HEK293 (cell line): ENCODE measurements around the gene ELOVL4.
A peak's percentile ranks its signal among the peaks of the same experiment; 100 is the strongest.

ENCODE experiments used
- CTCF ChIA-PET: fragments of 350-600 bp; formaldehyde crosslinking; extraction: SDS; loops from one replicate; lab custom pipeline; 2021; ENCODE audit warnings: antibody characterized with exemption; lab: Yijun Ruan, JAX
- POLR2A ChIA-PET: fragments of 300-600 bp; formaldehyde crosslinking; extraction: SDS; loops from one replicate; lab custom pipeline; 2020; ENCODE audit warnings: antibody characterized with exemption, inconsistent platforms; lab: Yijun Ruan, JAX
- H3K27ac ChIP-seq: fragments of 200-500 bp; sonication (Bioruptor generic); 2 replicates; pipeline ENCODE4 v1.5.1; 2014; ENCODE audit warnings: low read depth, low read length, control low read depth, inconsistent platforms; ENCODE audit errors: extremely low read depth
- H3K36me3 ChIP-seq, 2 experiments: fragments of 200-500 bp in 1 of 2; sonication (Bioruptor generic) in 1 of 2; 1 replicate in 1 of 2; 2 replicates in 1 of 2; pipeline ENCODE4 v1.5.1; 2014 to 2017; ENCODE audit warnings: inconsistent platforms in 2 of 2, low read length in 2 of 2; ENCODE audit not compliant: control insufficient read depth in 2 of 2, insufficient read depth in 1 of 2
- H3K4me1 ChIP-seq: fragments of 200-500 bp; sonication (Bioruptor generic); 2 replicates; pipeline ENCODE4 v1.5.1; 2014; ENCODE audit warnings: mild to moderate bottlenecking, low read length, inconsistent platforms; ENCODE audit not compliant: control insufficient read depth, insufficient read depth
- H3K4me3 ChIP-seq: 2 replicates; pipeline ENCODE4 v1.5.1; 2011; ENCODE audit warnings: low read depth, mild to moderate bottlenecking, control low read depth, low read length, moderate library complexity
- H3K9me3 ChIP-seq: fragments of 200-500 bp; sonication (Bioruptor generic); 2 replicates; pipeline ENCODE4 v1.5.1; 2014; ENCODE audit warnings: low read depth, low read length, inconsistent platforms; ENCODE audit not compliant: control insufficient read depth, insufficient read depth
- AEBP2 ChIP-seq: fragments of 450-650 bp; formaldehyde crosslinking; IDR thresholded peaks from 2 replicates; pipeline ENCODE4 v1.5.1; 2016; ENCODE audit warnings: missing biosample characterization, missing genetic modification characterization, borderline replicate concordance
- CTCF ChIP-seq: fragments of 450-650 bp; formaldehyde crosslinking; IDR thresholded peaks from 2 replicates; pipeline ENCODE4 v1.5.1; 2016; ENCODE audit warnings: missing biosample characterization, missing genetic modification characterization
- KLF1 ChIP-seq: fragments of 450-650 bp; formaldehyde crosslinking; IDR thresholded peaks from 2 replicates; pipeline ENCODE4 v1.5.1; 2016; ENCODE audit warnings: missing biosample characterization, missing genetic modification characterization
- OSR2 ChIP-seq: fragments of 450-650 bp; formaldehyde crosslinking; IDR thresholded peaks from 2 replicates; pipeline ENCODE4 v1.5.1; 2016; ENCODE audit warnings: missing biosample characterization, missing genetic modification characterization
- PATZ1 ChIP-seq: fragments of 450-650 bp; formaldehyde crosslinking; IDR thresholded peaks from 2 replicates; pipeline ENCODE4 v1.5.1; 2016; ENCODE audit warnings: missing biosample characterization, missing genetic modification characterization
- PBX3 ChIP-seq: sonication (generic); formaldehyde crosslinking; IDR thresholded peaks from 2 replicates; pipeline ENCODE4 v1.8.1; 2022; ENCODE audit warnings: mild to moderate bottlenecking, moderate library complexity, missing genetic modification reagents
- SCRT1 ChIP-seq: fragments of 450-650 bp; formaldehyde crosslinking; IDR thresholded peaks from 2 replicates; pipeline ENCODE4 v1.5.1; 2016; ENCODE audit warnings: missing biosample characterization, missing genetic modification characterization, borderline replicate concordance
- ZBTB26 ChIP-seq: fragments of 450-650 bp; formaldehyde crosslinking; optimal IDR thresholded peaks from 2 replicates; pipeline ENCODE3; 2016; ENCODE audit warnings: missing biosample characterization, mild to moderate bottlenecking, missing genetic modification characterization
- ZFP41 ChIP-seq: fragments of 450-650 bp; formaldehyde crosslinking; IDR thresholded peaks from 2 replicates; pipeline ENCODE4 v1.5.1; 2016; ENCODE audit warnings: missing biosample characterization, missing genetic modification characterization, borderline replicate concordance
- ZNF148 ChIP-seq: fragments of 450-650 bp; formaldehyde crosslinking; IDR thresholded peaks from 2 replicates; pipeline ENCODE4 v1.5.0; 2017; ENCODE audit warnings: missing biosample characterization, missing genetic modification characterization, borderline replicate concordance
- ZNF169 ChIP-seq: fragments of 450-650 bp; formaldehyde crosslinking; IDR thresholded peaks from 2 replicates; pipeline ENCODE4 v1.5.1; 2016; ENCODE audit warnings: missing biosample characterization, missing genetic modification characterization
- ZNF175 ChIP-seq: fragments of 450-650 bp; formaldehyde crosslinking; IDR thresholded peaks from 2 replicates; pipeline ENCODE4 v1.5.1; 2016; ENCODE audit warnings: missing biosample characterization, missing genetic modification characterization
- ZNF2 ChIP-seq: fragments of 450-650 bp; formaldehyde crosslinking; IDR thresholded peaks from 2 replicates; pipeline ENCODE4 v1.5.1; 2016; ENCODE audit warnings: missing biosample characterization, missing genetic modification characterization
- ZNF214 ChIP-seq: fragments of 450-650 bp; formaldehyde crosslinking; IDR thresholded peaks from 2 replicates; pipeline ENCODE4 v1.5.1; 2017; ENCODE audit warnings: missing biosample characterization, mild to moderate bottlenecking, missing genetic modification characterization, borderline replicate concordance
- ZNF223 ChIP-seq: fragments of 450-650 bp; formaldehyde crosslinking; IDR thresholded peaks from 2 replicates; pipeline ENCODE4 v1.5.1; 2016; ENCODE audit warnings: missing biosample characterization, missing genetic modification characterization
- ZNF239 ChIP-seq: fragments of 450-650 bp; formaldehyde crosslinking; IDR thresholded peaks from 2 replicates; pipeline ENCODE4 v1.5.1; 2016; ENCODE audit warnings: missing biosample characterization, missing genetic modification characterization
- ZNF248 ChIP-seq: fragments of 450-650 bp; formaldehyde crosslinking; IDR thresholded peaks from 2 replicates; pipeline ENCODE4 v1.5.1; 2017; ENCODE audit warnings: missing biosample characterization, missing genetic modification characterization
- ZNF335 ChIP-seq: fragments of 450-650 bp; formaldehyde crosslinking; conservative IDR thresholded peaks from 2 replicates; pipeline ENCODE4 v1.5.1; 2016; ENCODE audit warnings: missing biosample characterization, missing genetic modification characterization
- ZNF341 ChIP-seq: fragments of 450-650 bp; formaldehyde crosslinking; IDR thresholded peaks from 2 replicates; pipeline ENCODE4; 2016; ENCODE audit warnings: low read depth, missing biosample characterization, missing genetic modification characterization
- ZNF350 ChIP-seq: fragments of 450-650 bp; formaldehyde crosslinking; IDR thresholded peaks from 2 replicates; pipeline ENCODE4 v1.5.0; 2017; ENCODE audit warnings: missing biosample characterization, mild to moderate bottlenecking, missing genetic modification characterization
- ZNF561 ChIP-seq: fragments of 450-650 bp; IDR thresholded peaks from 2 replicates; pipeline ENCODE4 v1.5.1; 2018; ENCODE audit warnings: missing biosample characterization, missing genetic modification characterization, borderline replicate concordance
- ZNF624 ChIP-seq: fragments of 450-650 bp; formaldehyde crosslinking; IDR thresholded peaks from 2 replicates; pipeline ENCODE4 v1.5.1; 2017; ENCODE audit warnings: missing biosample characterization, missing genetic modification characterization
- ZNF785 ChIP-seq: fragments of 450-650 bp; formaldehyde crosslinking; IDR thresholded peaks from 2 replicates; pipeline ENCODE4 v1.5.1; 2016; ENCODE audit warnings: missing biosample characterization, missing genetic modification characterization
- ZXDB ChIP-seq: fragments of 450-650 bp; formaldehyde crosslinking; IDR thresholded peaks from 2 replicates; pipeline ENCODE4 v1.5.1; 2016; ENCODE audit warnings: missing biosample characterization, missing genetic modification characterization

Gene ELOVL4

GRCh38 chr6:79954849-79955248 lies 7.5 kb upstream of the ELOVL4 start:
- ChIA-PET POLR2A (no interaction called here), CTCF (interaction anchor here (0.6 to 1.3 kb wide), 3 partner anchors 10 to 907 kb away, joined by 3 to 5 read pairs (median 4); no protein-coding TSS in a partner anchor)
- Histone ChIP-seq H3K9me3 (no peaks in the 10 kb centered on the region), H3K36me3 (no peaks in the 10 kb centered on the region), H3K27ac (no peak overlapping the region), H3K4me1 (no peaks in the 10 kb centered on the region), H3K4me3 (no peak overlapping the region)
- TF ChIP-seq SCRT1 (tag by site-specific recombination): no peak
- TF ChIP-seq PATZ1 (tag by site-specific recombination): no peak
- TF ChIP-seq ZXDB: no peak
- no peak for TF ChIP-seq PBX3 (CRISPR knock-in tag)
- TF ChIP-seq AEBP2 (tag by site-specific recombination): no peak
- no peak for TF ChIP-seq KLF1 (tag by site-specific recombination)
- TF ChIP-seq ZBTB26 (tag by site-specific recombination): no peak
- TF ChIP-seq ZNF2 (tag by site-specific recombination): no peak
- TF ChIP-seq CTCF: no peak
- no peak for TF ChIP-seq ZNF148 (tag by site-specific recombination)
- TF ChIP-seq ZNF223 (tag by site-specific recombination): no peak
- no peak for TF ChIP-seq ZNF350
- no peak for TF ChIP-seq ZNF785

- ChIA-PET POLR2A (interaction anchor here (1.8 to 1.9 kb wide), 2 partner anchors 55 to 157 kb away, joined by 9 to 16 read pairs; partner anchors contain the start of genes BCKDHB and TTK), CTCF (interaction anchor here (0.5 to 3.0 kb wide), 55 partner anchors 8 to 878 kb away, joined by 3 to 72 read pairs (median 5); partner anchors contain the start of gene BCKDHB)
- peak overlapping the region; percentile 23; the same call in 1 of the 2 replicates for H3K4me3 ChIP-seq
- no peak overlapping the region for H3K27ac ChIP-seq
- no peaks in the 10 kb centered on the region for H3K36me3 ChIP-seq
- peaks cover 7% of the 10 kb centered on the region; the same call in 1 of the 2 replicates for H3K4me1 ChIP-seq
- no peaks in the 10 kb centered on the region for H3K9me3 ChIP-seq
- peak; percentile 63; the same call in 1 of the 2 replicates for TF ChIP-seq ZNF341 (tag by site-specific recombination)
- TF ChIP-seq ZNF248 (tag by site-specific recombination): no peak
- TF ChIP-seq OSR2: no peak
- TF ChIP-seq ZNF561 (tag by site-specific recombination): peak; percentile 51
- no peak for TF ChIP-seq ZNF624 (tag by site-specific recombination)
- no peak for TF ChIP-seq ZNF175 (tag by site-specific recombination)
- no peak for TF ChIP-seq ZNF239 (tag by site-specific recombination)
- no peak for TF ChIP-seq ZNF214
- peak; percentile 40; the same call in 1 of the 2 replicates for TF ChIP-seq ZNF335 (tag by site-specific recombination)
- TF ChIP-seq SCRT1 (tag by site-specific recombination): peak; percentile 66
- TF ChIP-seq ZNF169 (tag by site-specific recombination): no peak
- TF ChIP-seq ZFP41 (tag by site-specific recombination): no peak
These were observed 1.9 kb upstream of the ELOVL4 start for GRCh38 chr6:79949233-79949632.
